H1 (cell line): ENCODE results near the gene BRSK2.

Source experiments
- CBX5 ChIP-seq: fragments of 300-800, 300-1000 bp; sonication (generic); IDR thresholded peaks from 2 replicates; pipeline ENCODE4 v1.7.1; 2016; ENCODE audit warnings: antibody characterized with exemption, low read length, low read depth
- EZH2 ChIP-seq: fragments of 200-600 bp; sonication (generic); IDR thresholded peaks from 2 replicates; pipeline ENCODE4 v1.7.1; 2012; ENCODE audit warnings: low read depth, mild to moderate bottlenecking, moderate library complexity, low read length, inconsistent platforms; ENCODE audit not compliant: severe bottlenecking
- FOSL1 ChIP-seq: IDR thresholded peaks from 2 replicates; pipeline ENCODE4 v1.6.1; 2011; ENCODE audit warnings: mild to moderate bottlenecking, low read depth, low read length, moderate library complexity; ENCODE audit not compliant: insufficient read depth
- GABPA ChIP-seq: IDR thresholded peaks from 2 replicates; pipeline ENCODE4 v1.6.1; 2011; ENCODE audit warnings: mild to moderate bottlenecking, low read length, moderate library complexity, borderline replicate concordance; ENCODE audit not compliant: insufficient read depth
- RAD21 ChIP-seq, 2 experiments: IDR thresholded peaks in 1 of 2; conservative IDR thresholded peaks in 1 of 2; 2 replicates each; pipeline ENCODE4 v1.6.1; 2011; ENCODE audit warnings: low read depth in 2 of 2, low read length in 2 of 2, improper control_type of control experiment in 1 of 2, inconsistent platforms in 1 of 2, mild to moderate bottlenecking in 1 of 2, moderate library complexity in 1 of 2
- RNF2 ChIP-seq: fragments of 200-900, 300-1000 bp; sonication (generic); IDR thresholded peaks from 2 replicates; pipeline ENCODE4 v1.7.1; 2016; ENCODE audit warnings: borderline replicate concordance, low read depth, mild to moderate bottlenecking, antibody characterized with exemption, low read length; ENCODE audit not compliant: poor library complexity, severe bottlenecking; ENCODE audit errors: missing control alignments
- TAF1 ChIP-seq: IDR thresholded peaks from 2 replicates; pipeline ENCODE4 v1.6.1; 2011; ENCODE audit warnings: mild to moderate bottlenecking, low read depth, low read length
- USF2 ChIP-seq: IDR thresholded peaks from 2 replicates; pipeline ENCODE4 v1.6.1; 2011; ENCODE audit warnings: low read length, improper control_type of control experiment
- TF ChIP-seq, protein P1 (sequence below), 3 experiments: IDR thresholded peaks; 1 replicate in 2 of 3; 2 replicates in 1 of 3; pipeline versions ENCODE4 v1.5.1 to v1.6.1; 2011; ENCODE audit warnings: low read length in 3 of 3, mild to moderate bottlenecking in 3 of 3, inconsistent platforms in 2 of 3, low read depth in 1 of 3, moderate library complexity in 1 of 3; ENCODE audit not compliant: insufficient read depth in 1 of 3; ENCODE audit errors: control extremely low read depth in 1 of 3

GRCh38 chr11:1450344-1450875 lies 60.7 kb downstream of the BRSK2 start:
- TF ChIP-seq RAD21 (IDR thresholded peaks at IDR 0.05 in 1 of 2, conservative IDR thresholded peaks at IDR 0.05 in 1 of 2; ENCODE audit: low read depth in 2 of 2, low read length in 2 of 2) (no peak), GABPA (no peak), RNF2 (no peak), USF2 (no peak), CBX5 (no peak), EZH2 (no peak), TAF1 (no peak), FOSL1 (no peak)
- TF ChIP-seq, protein P1, sequence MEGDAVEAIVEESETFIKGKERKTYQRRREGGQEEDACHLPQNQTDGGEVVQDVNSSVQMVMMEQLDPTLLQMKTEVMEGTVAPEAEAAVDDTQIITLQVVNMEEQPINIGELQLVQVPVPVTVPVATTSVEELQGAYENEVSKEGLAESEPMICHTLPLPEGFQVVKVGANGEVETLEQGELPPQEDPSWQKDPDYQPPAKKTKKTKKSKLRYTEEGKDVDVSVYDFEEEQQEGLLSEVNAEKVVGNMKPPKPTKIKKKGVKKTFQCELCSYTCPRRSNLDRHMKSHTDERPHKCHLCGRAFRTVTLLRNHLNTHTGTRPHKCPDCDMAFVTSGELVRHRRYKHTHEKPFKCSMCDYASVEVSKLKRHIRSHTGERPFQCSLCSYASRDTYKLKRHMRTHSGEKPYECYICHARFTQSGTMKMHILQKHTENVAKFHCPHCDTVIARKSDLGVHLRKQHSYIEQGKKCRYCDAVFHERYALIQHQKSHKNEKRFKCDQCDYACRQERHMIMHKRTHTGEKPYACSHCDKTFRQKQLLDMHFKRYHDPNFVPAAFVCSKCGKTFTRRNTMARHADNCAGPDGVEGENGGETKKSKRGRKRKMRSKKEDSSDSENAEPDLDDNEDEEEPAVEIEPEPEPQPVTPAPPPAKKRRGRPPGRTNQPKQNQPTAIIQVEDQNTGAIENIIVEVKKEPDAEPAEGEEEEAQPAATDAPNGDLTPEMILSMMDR (IDR thresholded peaks at IDR 0.05; ENCODE audit: control extremely low read depth in 1 of 3, insufficient read depth in 1 of 3, low read depth in 1 of 3, low read length in 3 of 3) = no peak
